ENCODE measurements around the gene CCDC7. TPM values are rescaled to one million over a fixed set of nuclear protein-coding genes. Genes with fewer than 3 reads are reported as not detected.

CCDC7 gene
- total RNA-seq, 1 experiment from 2014 or later: 1.9 TPM

DNA sequence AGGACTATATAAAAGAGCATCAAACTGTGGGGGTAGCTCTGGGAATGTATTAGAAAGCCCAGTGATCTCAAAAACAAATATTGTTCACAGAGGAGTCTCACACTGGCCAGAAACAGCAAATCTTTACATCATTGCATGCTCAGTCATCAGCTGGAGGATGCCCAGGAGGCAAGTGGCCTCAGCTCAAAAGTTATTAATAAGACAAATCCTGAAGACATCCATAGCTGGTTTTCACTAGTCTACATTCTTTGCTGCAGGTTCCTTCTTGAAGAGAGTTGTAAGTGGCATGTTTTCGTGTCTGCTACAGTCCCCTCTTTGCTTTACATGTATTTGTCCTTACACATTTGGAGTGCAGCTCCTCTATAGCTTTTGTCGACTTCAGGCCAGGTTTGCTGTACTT is 8.6 kb upstream of the CCDC7 start:
- TF ChIP-seq, protein P1, sequence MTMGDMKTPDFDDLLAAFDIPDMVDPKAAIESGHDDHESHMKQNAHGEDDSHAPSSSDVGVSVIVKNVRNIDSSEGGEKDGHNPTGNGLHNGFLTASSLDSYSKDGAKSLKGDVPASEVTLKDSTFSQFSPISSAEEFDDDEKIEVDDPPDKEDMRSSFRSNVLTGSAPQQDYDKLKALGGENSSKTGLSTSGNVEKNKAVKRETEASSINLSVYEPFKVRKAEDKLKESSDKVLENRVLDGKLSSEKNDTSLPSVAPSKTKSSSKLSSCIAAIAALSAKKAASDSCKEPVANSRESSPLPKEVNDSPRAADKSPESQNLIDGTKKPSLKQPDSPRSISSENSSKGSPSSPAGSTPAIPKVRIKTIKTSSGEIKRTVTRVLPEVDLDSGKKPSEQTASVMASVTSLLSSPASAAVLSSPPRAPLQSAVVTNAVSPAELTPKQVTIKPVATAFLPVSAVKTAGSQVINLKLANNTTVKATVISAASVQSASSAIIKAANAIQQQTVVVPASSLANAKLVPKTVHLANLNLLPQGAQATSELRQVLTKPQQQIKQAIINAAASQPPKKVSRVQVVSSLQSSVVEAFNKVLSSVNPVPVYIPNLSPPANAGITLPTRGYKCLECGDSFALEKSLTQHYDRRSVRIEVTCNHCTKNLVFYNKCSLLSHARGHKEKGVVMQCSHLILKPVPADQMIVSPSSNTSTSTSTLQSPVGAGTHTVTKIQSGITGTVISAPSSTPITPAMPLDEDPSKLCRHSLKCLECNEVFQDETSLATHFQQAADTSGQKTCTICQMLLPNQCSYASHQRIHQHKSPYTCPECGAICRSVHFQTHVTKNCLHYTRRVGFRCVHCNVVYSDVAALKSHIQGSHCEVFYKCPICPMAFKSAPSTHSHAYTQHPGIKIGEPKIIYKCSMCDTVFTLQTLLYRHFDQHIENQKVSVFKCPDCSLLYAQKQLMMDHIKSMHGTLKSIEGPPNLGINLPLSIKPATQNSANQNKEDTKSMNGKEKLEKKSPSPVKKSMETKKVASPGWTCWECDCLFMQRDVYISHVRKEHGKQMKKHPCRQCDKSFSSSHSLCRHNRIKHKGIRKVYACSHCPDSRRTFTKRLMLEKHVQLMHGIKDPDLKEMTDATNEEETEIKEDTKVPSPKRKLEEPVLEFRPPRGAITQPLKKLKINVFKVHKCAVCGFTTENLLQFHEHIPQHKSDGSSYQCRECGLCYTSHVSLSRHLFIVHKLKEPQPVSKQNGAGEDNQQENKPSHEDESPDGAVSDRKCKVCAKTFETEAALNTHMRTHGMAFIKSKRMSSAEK (CRISPR knock-in tag; IDR thresholded peaks at IDR 0.05; ENCODE audit: borderline replicate concordance): no peak
- TF ChIP-seq FOXP1 (CRISPR knock-in tag; IDR thresholded peaks at IDR 0.05; ENCODE audit: borderline replicate concordance) (no peak), SMAD4 (CRISPR knock-in tag; IDR thresholded peaks at IDR 0.05) (no peak)
- TF ChIP-seq, protein P2, sequence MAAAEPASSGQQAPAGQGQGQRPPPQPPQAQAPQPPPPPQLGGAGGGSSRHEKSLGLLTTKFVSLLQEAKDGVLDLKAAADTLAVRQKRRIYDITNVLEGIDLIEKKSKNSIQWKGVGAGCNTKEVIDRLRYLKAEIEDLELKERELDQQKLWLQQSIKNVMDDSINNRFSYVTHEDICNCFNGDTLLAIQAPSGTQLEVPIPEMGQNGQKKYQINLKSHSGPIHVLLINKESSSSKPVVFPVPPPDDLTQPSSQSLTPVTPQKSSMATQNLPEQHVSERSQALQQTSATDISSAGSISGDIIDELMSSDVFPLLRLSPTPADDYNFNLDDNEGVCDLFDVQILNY (CRISPR knock-in tag; IDR thresholded peaks at IDR 0.05): no peak
- no peak for ATAC-seq
- ChIA-PET CTCF (no interaction called here), POLR2A (no interaction called here)
- H3K36me3 Mint-ChIP-seq: peaks cover 12% of the 10 kb centered on the region
- H3K27ac Mint-ChIP-seq: no peak overlapping the region
- no peaks in the 10 kb centered on the region for H3K4me1 Mint-ChIP-seq
- peaks cover 7% of the 10 kb centered on the region for H3K27me3 Mint-ChIP-seq (ENCODE audit: low read depth)
- no peak overlapping the region for H3K4me3 Mint-ChIP-seq
- H3K9me3 Mint-ChIP-seq: peaks cover 29% of the 10 kb centered on the region
- DNase-seq (ENCODE audit: low spot score): no peak

DNA sequence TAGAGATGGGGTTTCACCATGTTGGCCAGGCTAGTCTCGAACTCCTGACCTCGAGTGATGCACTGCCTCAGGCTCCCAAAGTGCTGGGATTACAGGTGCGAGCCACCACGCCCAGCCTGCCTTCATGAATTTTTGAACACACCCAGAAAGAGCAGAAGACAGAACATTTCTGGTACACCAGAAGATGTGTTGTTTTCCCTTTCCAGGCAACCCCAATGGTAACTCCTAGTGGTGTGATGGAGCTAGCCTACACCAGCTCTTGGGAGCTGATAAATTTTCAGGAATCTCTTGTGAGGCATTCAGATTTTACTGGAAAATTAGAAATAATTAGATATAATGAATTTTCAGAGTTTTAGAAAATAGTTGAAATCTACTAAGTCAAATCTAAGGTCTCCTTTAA is 904 bp upstream of the CCDC7 start:
- Mint-ChIP-seq H3K36me3 (peaks cover 3% of the 10 kb centered on the region; the same call in 1 of the 2 replicates), H3K27ac (no peak overlapping the region), H3K9me3 (peaks cover 5% of the 10 kb centered on the region), H3K4me1 (peaks cover 9% of the 10 kb centered on the region), H3K4me3 (no peak overlapping the region), H3K27me3 (ENCODE audit: low read depth) (peaks cover 13% of the 10 kb centered on the region)
- TF ChIP-seq RORB (CRISPR knock-in tag; IDR thresholded peaks at IDR 0.05) (no peak), ZNF121 (CRISPR knock-in tag; IDR thresholded peaks at IDR 0.05) (no peak), IRF2 (CRISPR knock-in tag; IDR thresholded peaks at IDR 0.05; ENCODE audit: borderline replicate concordance, low read depth) (no peak), NR2C2 (CRISPR knock-in tag; IDR thresholded peaks at IDR 0.05) (no peak), ATF1 (CRISPR knock-in tag; IDR thresholded peaks at IDR 0.05) (no peak)
- TF ChIP-seq, protein P3, sequence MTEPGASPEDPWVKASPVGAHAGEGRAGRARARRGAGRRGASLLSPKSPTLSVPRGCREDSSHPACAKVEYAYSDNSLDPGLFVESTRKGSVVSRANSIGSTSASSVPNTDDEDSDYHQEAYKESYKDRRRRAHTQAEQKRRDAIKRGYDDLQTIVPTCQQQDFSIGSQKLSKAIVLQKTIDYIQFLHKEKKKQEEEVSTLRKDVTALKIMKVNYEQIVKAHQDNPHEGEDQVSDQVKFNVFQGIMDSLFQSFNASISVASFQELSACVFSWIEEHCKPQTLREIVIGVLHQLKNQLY (CRISPR knock-in tag; IDR thresholded peaks at IDR 0.05): no peak
- TF ChIP-seq, protein P4, sequence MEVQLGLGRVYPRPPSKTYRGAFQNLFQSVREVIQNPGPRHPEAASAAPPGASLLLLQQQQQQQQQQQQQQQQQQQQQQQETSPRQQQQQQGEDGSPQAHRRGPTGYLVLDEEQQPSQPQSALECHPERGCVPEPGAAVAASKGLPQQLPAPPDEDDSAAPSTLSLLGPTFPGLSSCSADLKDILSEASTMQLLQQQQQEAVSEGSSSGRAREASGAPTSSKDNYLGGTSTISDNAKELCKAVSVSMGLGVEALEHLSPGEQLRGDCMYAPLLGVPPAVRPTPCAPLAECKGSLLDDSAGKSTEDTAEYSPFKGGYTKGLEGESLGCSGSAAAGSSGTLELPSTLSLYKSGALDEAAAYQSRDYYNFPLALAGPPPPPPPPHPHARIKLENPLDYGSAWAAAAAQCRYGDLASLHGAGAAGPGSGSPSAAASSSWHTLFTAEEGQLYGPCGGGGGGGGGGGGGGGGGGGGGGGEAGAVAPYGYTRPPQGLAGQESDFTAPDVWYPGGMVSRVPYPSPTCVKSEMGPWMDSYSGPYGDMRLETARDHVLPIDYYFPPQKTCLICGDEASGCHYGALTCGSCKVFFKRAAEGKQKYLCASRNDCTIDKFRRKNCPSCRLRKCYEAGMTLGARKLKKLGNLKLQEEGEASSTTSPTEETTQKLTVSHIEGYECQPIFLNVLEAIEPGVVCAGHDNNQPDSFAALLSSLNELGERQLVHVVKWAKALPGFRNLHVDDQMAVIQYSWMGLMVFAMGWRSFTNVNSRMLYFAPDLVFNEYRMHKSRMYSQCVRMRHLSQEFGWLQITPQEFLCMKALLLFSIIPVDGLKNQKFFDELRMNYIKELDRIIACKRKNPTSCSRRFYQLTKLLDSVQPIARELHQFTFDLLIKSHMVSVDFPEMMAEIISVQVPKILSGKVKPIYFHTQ (CRISPR knock-in tag; IDR thresholded peaks at IDR 0.05): no peak
- TF ChIP-seq, protein P5, sequence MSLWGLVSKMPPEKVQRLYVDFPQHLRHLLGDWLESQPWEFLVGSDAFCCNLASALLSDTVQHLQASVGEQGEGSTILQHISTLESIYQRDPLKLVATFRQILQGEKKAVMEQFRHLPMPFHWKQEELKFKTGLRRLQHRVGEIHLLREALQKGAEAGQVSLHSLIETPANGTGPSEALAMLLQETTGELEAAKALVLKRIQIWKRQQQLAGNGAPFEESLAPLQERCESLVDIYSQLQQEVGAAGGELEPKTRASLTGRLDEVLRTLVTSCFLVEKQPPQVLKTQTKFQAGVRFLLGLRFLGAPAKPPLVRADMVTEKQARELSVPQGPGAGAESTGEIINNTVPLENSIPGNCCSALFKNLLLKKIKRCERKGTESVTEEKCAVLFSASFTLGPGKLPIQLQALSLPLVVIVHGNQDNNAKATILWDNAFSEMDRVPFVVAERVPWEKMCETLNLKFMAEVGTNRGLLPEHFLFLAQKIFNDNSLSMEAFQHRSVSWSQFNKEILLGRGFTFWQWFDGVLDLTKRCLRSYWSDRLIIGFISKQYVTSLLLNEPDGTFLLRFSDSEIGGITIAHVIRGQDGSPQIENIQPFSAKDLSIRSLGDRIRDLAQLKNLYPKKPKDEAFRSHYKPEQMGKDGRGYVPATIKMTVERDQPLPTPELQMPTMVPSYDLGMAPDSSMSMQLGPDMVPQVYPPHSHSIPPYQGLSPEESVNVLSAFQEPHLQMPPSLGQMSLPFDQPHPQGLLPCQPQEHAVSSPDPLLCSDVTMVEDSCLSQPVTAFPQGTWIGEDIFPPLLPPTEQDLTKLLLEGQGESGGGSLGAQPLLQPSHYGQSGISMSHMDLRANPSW (CRISPR knock-in tag; conservative IDR thresholded peaks at IDR 0.05; ENCODE audit: low read depth): no peak
- DNase-seq (ENCODE audit: low spot score) (no peak), ATAC-seq (no peak)
- POLR2A ChIA-PET: no interaction called here
- CTCF ChIA-PET: interaction anchor here (0.9 kb wide), 1 partner anchor 81 kb away, joined by 3 read pairs; no protein-coding TSS in a partner anchor
